SK-N-SH (cell line): Measurements from ENCODE around the gene GJA9.

Source experiments
- FOXJ3 ChIP-seq: sonication (generic); formaldehyde crosslinking; IDR thresholded peaks from 2 replicates; pipeline ENCODE4 v1.5.1; 2020; ENCODE audit warnings: mild to moderate bottlenecking, missing genetic modification reagents
- FOXM1 ChIP-seq: IDR thresholded peaks from 2 replicates; pipeline ENCODE4 v1.4.0; 2012; ENCODE audit warnings: low read depth, mild to moderate bottlenecking
- GABPA ChIP-seq: IDR thresholded peaks from 2 replicates; pipeline ENCODE4 v1.4.0; 2012; ENCODE audit warnings: low read depth, mild to moderate bottlenecking
- GATA2 ChIP-seq: sonication (generic); formaldehyde crosslinking; IDR thresholded peaks from 2 replicates; pipeline ENCODE4 v1.5.0; 2020; ENCODE audit warnings: mild to moderate bottlenecking, missing genetic modification reagents
- MXI1 ChIP-seq: IDR thresholded peaks from 2 replicates; pipeline ENCODE4 v1.6.1; 2012; ENCODE audit warnings: mild to moderate bottlenecking, low read depth, low read length, improper control_type of control experiment
- NFIC ChIP-seq: IDR thresholded peaks from 2 replicates; pipeline ENCODE4 v1.4.0; 2012; ENCODE audit warnings: borderline replicate concordance
- RFX5 ChIP-seq: IDR thresholded peaks from 2 replicates; pipeline ENCODE4 v1.6.1; 2012; ENCODE audit warnings: mild to moderate bottlenecking, improper control_type of control experiment, low read length
- SIN3A ChIP-seq: IDR thresholded peaks from 2 replicates; pipeline ENCODE4 v1.6.1; 2012; ENCODE audit warnings: low read depth, mild to moderate bottlenecking, low read length, moderate library complexity, borderline replicate concordance
- TCF12 ChIP-seq: IDR thresholded peaks from 2 replicates; pipeline ENCODE4 v1.4.0; 2012
- TEAD4 ChIP-seq: IDR thresholded peaks from 2 replicates; pipeline ENCODE4 v1.4.0; 2012; ENCODE audit warnings: mild to moderate bottlenecking, borderline replicate concordance; ENCODE audit not compliant: insufficient read depth
- TF ChIP-seq, protein P1 (sequence below): fragments of 200-600 bp; sonication (generic); IDR thresholded peaks from 2 replicates; pipeline ENCODE4 v1.6.1; 2017; ENCODE audit warnings: antibody characterized with exemption, mild to moderate bottlenecking, moderate library complexity
- TF ChIP-seq, protein P2 (sequence below): fragments of 150-350 bp; IDR thresholded peaks from 2 replicates; pipeline ENCODE4 v1.6.1; 2017; ENCODE audit warnings: antibody characterized with exemption, low read length, low read depth, borderline replicate concordance
- TF ChIP-seq, protein P3 (sequence below): IDR thresholded peaks from 2 replicates; pipeline ENCODE4 v1.4.0; 2012; ENCODE audit warnings: low read depth, borderline replicate concordance

DNA sequence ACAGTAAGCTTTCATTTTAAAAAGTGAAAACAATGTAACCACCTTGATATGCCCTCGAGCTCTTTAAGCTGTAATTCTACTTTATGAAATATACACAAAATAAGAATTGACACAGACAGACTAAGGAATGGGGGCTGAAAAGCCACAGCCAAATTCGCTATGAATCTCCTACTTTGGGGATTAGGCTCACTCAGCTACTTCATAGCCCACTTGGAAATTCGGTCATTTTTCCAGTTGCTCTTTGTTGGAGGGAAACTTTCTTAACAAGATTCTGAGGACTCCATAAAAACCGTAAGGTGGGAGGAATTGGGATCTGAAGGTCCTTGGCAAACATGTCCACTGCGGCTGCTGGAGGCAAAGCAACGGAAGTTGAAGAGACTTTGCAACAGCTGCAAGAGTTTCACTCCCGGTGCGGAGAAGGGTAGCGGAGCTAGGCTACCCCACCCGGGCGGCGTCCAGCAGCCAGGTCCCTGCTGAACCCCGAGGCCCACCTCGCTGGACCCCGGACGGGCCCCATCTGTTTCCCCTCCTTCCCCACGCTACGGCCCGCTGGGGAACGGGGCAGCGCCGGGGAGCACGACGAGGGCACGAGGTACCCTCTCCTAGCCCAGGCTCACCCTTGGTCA is 8.9 kb downstream of the GJA9 start:
- no peak for TF ChIP-seq TEAD4
- TF ChIP-seq, protein P1, sequence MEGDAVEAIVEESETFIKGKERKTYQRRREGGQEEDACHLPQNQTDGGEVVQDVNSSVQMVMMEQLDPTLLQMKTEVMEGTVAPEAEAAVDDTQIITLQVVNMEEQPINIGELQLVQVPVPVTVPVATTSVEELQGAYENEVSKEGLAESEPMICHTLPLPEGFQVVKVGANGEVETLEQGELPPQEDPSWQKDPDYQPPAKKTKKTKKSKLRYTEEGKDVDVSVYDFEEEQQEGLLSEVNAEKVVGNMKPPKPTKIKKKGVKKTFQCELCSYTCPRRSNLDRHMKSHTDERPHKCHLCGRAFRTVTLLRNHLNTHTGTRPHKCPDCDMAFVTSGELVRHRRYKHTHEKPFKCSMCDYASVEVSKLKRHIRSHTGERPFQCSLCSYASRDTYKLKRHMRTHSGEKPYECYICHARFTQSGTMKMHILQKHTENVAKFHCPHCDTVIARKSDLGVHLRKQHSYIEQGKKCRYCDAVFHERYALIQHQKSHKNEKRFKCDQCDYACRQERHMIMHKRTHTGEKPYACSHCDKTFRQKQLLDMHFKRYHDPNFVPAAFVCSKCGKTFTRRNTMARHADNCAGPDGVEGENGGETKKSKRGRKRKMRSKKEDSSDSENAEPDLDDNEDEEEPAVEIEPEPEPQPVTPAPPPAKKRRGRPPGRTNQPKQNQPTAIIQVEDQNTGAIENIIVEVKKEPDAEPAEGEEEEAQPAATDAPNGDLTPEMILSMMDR = no peak
- TF ChIP-seq RFX5 = no peak
- TF ChIP-seq FOXM1 = no peak
- TF ChIP-seq SIN3A = no peak
- TF ChIP-seq, protein P2, sequence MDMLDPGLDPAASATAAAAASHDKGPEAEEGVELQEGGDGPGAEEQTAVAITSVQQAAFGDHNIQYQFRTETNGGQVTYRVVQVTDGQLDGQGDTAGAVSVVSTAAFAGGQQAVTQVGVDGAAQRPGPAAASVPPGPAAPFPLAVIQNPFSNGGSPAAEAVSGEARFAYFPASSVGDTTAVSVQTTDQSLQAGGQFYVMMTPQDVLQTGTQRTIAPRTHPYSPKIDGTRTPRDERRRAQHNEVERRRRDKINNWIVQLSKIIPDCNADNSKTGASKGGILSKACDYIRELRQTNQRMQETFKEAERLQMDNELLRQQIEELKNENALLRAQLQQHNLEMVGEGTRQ = no peak
- TF ChIP-seq GABPA = no peak
- no peak for TF ChIP-seq GATA2 (CRISPR knock-in tag)
- no peak for TF ChIP-seq FOXJ3 (CRISPR knock-in tag)
- no peak for TF ChIP-seq MXI1
- TF ChIP-seq, protein P3, sequence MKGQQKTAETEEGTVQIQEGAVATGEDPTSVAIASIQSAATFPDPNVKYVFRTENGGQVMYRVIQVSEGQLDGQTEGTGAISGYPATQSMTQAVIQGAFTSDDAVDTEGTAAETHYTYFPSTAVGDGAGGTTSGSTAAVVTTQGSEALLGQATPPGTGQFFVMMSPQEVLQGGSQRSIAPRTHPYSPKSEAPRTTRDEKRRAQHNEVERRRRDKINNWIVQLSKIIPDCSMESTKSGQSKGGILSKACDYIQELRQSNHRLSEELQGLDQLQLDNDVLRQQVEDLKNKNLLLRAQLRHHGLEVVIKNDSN = no peak
- no peak for TF ChIP-seq TCF12
- TF ChIP-seq NFIC = no peak
